Endothelial cell of umbilical vein (primary cell): ENCODE measurements around the gene LGMN.

Experiments used
- CTCF ChIP-seq, 2 donors: IDR thresholded peaks; 1 replicate in 1 of 2; 2 replicates in 1 of 2; pipeline ENCODE4 v1.5.1; 2011; ENCODE audit warnings: low read length in 2 of 2, mild to moderate bottlenecking in 2 of 2, moderate library complexity in 2 of 2, control low read depth in 1 of 2, inconsistent platforms in 1 of 2, low read depth in 1 of 2; ENCODE audit not compliant: insufficient read depth in 1 of 2; ENCODE audit errors: extremely low read depth in 1 of 2
- EZH2 ChIP-seq: IDR thresholded peaks from 2 replicates; pipeline ENCODE4 v1.6.1; 2012; ENCODE audit warnings: borderline replicate concordance, low read depth, mild to moderate bottlenecking, moderate library complexity, low read length, inconsistent platforms; ENCODE audit not compliant: severe bottlenecking
- JUN ChIP-seq: IDR thresholded peaks from 2 replicates; pipeline ENCODE4 v1.6.1; 2011; ENCODE audit warnings: borderline replicate concordance, low read depth; ENCODE audit not compliant: insufficient read length, insufficient read depth
- MYC ChIP-seq: IDR thresholded peaks from one replicate; pipeline ENCODE4 v1.6.1; 2011; ENCODE audit warnings: mild to moderate bottlenecking, low read depth, low read length
- POLR2A ChIP-seq: IDR thresholded peaks from 2 replicates; pipeline ENCODE4 v1.6.1; 2012; ENCODE audit warnings: low read depth, mild to moderate bottlenecking, control low read depth, low read length

- TF ChIP-seq CTCF (IDR thresholded peaks at IDR 0.05; ENCODE audit: extremely low read depth in 1 of 2, insufficient read depth in 1 of 2, low read depth in 1 of 2, low read length in 2 of 2), result no peak
- TF ChIP-seq POLR2A, result no peak
- TF ChIP-seq JUN, result no peak
- TF ChIP-seq MYC, result no peak
- TF ChIP-seq EZH2, result no peak
These were observed 37.4 kb upstream of the LGMN start for GRCh38 chr14:92785667-92786426.
